ENCODE measurements around the gene B9D1.

DNA sequence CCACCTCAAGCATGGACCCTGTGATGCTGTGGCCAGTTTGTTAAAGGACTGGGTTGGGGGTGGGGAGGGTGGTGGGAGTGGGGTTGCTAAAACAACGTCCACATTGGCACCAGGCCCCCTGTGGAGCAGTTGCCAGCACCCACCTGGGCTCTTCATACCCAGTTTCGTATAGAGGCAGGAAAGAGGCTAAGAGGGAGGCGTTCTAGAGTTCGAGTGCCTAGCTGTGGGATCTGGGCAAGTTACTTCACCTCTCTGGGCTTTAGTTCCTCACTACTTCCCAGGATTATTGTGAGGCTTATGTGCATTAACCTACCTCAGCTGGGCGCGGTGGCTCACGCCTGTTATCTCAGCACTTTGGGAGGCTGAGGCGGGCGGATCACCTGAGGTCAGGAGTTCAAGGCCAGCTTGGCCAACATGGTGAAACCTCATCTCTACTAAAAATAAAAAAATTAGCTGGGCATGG is 23.0 kb upstream of the B9D1 start:
- no peak for TF ChIP-seq SIN3A (IDR thresholded peaks at IDR 0.05; ENCODE audit: low read depth)
- TF ChIP-seq POLR2A (IDR thresholded peaks at IDR 0.05; ENCODE audit: borderline replicate concordance, extremely low read depth, insufficient read depth, insufficient read length), result no peak
- TF ChIP-seq, protein P1, sequence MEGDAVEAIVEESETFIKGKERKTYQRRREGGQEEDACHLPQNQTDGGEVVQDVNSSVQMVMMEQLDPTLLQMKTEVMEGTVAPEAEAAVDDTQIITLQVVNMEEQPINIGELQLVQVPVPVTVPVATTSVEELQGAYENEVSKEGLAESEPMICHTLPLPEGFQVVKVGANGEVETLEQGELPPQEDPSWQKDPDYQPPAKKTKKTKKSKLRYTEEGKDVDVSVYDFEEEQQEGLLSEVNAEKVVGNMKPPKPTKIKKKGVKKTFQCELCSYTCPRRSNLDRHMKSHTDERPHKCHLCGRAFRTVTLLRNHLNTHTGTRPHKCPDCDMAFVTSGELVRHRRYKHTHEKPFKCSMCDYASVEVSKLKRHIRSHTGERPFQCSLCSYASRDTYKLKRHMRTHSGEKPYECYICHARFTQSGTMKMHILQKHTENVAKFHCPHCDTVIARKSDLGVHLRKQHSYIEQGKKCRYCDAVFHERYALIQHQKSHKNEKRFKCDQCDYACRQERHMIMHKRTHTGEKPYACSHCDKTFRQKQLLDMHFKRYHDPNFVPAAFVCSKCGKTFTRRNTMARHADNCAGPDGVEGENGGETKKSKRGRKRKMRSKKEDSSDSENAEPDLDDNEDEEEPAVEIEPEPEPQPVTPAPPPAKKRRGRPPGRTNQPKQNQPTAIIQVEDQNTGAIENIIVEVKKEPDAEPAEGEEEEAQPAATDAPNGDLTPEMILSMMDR (IDR thresholded peaks at IDR 0.05 in 2 of 3, conservative IDR thresholded peaks at IDR 0.05 in 1 of 3; ENCODE audit: borderline replicate concordance in 1 of 3, insufficient read depth in 1 of 3, low read depth in 2 of 3, low read length in 2 of 3), result no peak
- TF ChIP-seq ZNF274 (IDR thresholded peaks at IDR 0.05; ENCODE audit: low read depth, low read length), result no peak
- no peak for TF ChIP-seq CEBPB (IDR thresholded peaks at IDR 0.05; ENCODE audit: low read depth)
- TF ChIP-seq RAD21 (IDR thresholded peaks at IDR 0.05; ENCODE audit: low read depth), result no peak
- no peak for TF ChIP-seq EZH2phosphoT487 (IDR thresholded peaks at IDR 0.05; ENCODE audit: borderline replicate concordance)
- no peak for TF ChIP-seq POLR2AphosphoS5 (IDR thresholded peaks at IDR 0.05; ENCODE audit: low read depth, low read length)
- TF ChIP-seq, protein P2, sequence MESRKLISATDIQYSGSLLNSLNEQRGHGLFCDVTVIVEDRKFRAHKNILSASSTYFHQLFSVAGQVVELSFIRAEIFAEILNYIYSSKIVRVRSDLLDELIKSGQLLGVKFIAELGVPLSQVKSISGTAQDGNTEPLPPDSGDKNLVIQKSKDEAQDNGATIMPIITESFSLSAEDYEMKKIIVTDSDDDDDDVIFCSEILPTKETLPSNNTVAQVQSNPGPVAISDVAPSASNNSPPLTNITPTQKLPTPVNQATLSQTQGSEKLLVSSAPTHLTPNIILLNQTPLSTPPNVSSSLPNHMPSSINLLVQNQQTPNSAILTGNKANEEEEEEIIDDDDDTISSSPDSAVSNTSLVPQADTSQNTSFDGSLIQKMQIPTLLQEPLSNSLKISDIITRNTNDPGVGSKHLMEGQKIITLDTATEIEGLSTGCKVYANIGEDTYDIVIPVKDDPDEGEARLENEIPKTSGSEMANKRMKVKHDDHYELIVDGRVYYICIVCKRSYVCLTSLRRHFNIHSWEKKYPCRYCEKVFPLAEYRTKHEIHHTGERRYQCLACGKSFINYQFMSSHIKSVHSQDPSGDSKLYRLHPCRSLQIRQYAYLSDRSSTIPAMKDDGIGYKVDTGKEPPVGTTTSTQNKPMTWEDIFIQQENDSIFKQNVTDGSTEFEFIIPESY (IDR thresholded peaks at IDR 0.05; ENCODE audit: extremely low read depth, insufficient replicate concordance, low read length), result no peak
- TF ChIP-seq, protein P3, sequence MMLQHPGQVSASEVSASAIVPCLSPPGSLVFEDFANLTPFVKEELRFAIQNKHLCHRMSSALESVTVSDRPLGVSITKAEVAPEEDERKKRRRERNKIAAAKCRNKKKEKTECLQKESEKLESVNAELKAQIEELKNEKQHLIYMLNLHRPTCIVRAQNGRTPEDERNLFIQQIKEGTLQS (IDR thresholded peaks at IDR 0.05), result no peak
- no peak for TF ChIP-seq EZH2 (IDR thresholded peaks at IDR 0.05)
- TF ChIP-seq, protein P4, sequence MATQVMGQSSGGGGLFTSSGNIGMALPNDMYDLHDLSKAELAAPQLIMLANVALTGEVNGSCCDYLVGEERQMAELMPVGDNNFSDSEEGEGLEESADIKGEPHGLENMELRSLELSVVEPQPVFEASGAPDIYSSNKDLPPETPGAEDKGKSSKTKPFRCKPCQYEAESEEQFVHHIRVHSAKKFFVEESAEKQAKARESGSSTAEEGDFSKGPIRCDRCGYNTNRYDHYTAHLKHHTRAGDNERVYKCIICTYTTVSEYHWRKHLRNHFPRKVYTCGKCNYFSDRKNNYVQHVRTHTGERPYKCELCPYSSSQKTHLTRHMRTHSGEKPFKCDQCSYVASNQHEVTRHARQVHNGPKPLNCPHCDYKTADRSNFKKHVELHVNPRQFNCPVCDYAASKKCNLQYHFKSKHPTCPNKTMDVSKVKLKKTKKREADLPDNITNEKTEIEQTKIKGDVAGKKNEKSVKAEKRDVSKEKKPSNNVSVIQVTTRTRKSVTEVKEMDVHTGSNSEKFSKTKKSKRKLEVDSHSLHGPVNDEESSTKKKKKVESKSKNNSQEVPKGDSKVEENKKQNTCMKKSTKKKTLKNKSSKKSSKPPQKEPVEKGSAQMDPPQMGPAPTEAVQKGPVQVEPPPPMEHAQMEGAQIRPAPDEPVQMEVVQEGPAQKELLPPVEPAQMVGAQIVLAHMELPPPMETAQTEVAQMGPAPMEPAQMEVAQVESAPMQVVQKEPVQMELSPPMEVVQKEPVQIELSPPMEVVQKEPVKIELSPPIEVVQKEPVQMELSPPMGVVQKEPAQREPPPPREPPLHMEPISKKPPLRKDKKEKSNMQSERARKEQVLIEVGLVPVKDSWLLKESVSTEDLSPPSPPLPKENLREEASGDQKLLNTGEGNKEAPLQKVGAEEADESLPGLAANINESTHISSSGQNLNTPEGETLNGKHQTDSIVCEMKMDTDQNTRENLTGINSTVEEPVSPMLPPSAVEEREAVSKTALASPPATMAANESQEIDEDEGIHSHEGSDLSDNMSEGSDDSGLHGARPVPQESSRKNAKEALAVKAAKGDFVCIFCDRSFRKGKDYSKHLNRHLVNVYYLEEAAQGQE (IDR thresholded peaks at IDR 0.05; ENCODE audit: low read depth), result no peak
- no peak for TF ChIP-seq SP1 (IDR thresholded peaks at IDR 0.05; ENCODE audit: low read depth)

Measured in HCT116 (cell line).